ENCODE measurements around the gene SPATS1.

The SPATS1 gene, protein sequence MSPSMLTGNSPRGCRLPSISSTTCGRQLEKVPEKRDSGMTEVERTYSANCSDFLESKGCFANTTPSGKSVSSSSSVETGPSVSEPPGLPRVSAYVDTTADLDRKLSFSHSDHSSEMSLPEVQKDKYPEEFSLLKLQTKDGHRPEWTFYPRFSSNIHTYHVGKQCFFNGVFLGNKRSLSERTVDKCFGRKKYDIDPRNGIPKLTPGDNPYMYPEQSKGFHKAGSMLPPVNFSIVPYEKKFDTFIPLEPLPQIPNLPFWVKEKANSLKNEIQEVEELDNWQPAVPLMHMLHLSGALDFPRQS

DNA sequence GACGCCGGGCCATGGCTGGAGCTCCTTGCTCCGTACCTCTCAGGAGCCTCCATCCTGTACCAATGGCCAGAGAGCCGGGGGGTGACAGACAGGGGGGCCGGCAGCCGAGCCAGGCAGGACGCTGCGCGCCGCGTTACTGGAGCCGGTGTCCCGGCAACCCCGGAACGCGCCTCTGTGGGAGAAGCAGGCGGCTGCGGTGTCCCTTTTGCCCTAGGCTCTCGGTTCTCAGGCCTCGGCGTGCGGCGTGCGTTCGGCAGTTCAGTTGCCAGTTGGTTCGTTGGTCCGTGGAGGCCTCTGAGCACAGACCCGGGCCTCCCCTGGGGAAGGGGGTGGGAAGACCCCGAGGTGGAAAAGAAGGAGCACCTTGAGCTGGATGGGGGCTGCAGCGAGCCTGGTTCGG lies at the start of gene SPATS1:
SPATS1 (plus strand) TSS at position 162 of the 400 bp plus-strand sequence. CDS start 446 bp downstream, outside the sequence.
- no peak for DNase-seq (ENCODE audit: low read depth in 3 of 3)

DNA sequence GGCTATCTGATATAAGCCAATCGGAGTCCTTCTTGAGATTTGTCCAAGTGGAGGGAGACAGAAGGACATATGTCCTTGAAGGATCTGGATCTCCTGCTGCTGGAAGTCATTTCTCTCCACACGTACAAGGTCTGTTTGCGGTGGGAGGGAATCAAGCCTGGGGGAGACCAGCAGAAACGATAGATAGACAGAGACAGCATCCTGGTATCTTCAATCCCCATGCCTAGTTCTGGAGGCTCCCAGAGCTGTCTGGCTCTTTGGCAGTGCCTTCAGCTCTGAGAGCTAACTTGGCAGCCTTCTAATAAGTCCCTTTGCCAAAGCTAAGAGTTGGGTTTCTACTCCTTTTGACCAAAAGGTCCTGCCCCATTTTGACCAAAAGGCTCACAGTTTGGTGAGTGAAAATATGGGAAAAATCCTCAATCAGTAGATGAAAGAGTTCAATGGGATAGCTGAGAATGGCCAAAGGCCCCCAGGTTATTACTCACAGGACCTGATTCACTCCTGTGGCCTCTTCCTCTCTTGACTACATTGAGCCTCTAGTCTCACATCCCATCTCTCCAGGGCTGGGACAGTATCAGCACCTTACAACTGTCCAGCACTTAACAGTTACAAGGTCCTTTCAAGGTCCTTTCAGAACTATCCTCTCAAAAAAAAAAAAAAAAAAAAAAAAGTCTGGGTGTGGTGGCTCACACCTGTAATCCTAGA lies 49.6 kb upstream of the SPATS1 start:
- DNase-seq (ENCODE audit: low read depth in 3 of 3), result no peak

DNA sequence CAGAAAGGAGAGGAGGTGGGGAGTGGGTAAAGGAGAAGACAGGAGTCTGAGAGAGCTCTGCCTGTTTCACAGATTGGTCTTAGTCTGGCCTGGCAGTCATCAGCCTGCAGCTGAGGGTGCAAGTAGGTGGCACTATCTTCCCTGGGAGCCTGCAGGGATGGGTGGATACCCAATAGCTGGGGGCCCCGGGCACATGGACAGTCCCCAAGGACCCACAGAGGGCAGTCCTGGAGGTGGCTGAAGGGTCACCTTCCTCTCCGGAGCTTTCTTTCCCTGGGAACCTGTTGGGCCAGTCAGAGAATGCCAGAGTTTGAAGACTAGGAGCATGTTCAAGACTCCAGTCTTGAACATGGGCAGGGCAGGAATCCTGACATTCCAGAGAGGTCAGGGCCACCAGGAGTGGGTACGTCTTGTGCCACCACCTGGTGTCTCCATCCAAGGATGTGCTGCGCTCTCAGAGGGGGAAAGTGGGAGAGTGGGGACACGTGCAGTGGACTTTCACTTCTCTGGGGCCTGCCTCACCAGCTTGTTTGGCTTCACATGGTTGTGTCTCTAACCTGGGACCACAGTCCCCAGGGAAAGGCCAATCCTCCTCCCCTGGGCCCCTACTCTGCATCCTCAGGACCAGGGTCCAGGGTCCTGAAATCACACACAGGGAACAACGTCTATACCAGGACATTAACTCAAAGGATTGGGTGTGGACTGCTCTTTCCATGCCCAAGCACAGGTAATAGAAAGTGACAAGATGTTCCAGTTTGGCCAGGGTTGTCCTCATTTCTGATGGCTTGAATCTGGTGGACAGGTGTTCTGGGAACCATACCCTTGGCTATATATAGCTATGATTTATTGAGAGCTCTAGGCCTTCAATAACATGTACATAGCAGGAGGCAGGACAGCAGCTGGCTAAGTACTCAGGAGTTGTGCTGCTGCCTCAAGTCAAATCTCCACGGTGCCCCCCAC lies 47.3 kb upstream of the SPATS1 start:
- DNase-seq (ENCODE audit: low read depth in 3 of 3), result no peak

DNA sequence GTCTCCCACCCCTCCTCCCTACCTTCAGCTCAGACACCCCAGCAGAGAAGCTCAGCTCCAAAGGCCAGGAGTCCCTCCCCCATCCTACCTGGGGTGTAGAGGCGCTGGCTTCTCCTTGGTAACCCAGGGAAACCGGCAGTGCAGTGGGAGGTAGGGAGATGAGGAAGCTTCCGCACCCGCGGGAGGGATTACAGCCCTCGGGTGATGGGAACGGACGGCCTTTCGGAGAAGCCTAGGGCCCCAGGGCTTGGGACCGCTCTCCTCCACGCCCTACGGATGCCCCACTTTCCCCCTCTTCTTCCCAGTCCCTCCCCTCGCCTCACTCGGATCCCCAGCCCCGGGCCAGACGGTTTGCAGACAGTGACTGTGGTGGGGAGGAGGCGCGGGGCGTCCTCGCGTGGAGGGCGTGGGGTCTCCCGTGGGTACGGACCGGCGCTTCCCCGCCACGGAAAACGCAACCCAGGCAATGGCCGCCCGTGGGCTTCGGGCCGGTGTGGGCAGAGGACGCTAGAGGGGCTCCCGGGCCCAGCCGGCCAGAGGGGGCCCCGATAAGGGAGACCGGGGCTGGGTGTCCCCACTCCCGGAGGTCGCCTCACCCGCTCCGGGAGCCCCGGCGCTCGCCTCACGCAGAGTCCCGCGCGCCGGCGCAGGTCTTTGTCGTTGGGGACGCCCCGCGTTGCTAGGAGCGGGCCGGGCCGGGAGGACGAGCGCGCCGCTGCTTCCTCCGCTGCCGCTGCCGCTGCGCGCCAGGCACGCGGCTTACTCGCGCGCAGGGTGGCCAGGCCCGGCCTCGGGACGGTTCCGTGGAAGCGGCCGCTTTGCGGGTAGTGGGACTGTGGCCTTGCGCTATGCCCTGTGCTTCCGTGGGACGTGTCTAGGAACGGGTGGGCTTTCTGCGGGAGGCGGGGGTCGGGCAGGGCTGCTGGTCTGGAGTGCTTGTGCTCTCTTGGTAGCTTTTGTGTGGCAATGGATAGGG lies 45.1 kb upstream of the SPATS1 start:
- DNase-seq (ENCODE audit: low read depth in 3 of 3), result peak in 2 of 3 donors; percentile 18 to 50

DNA sequence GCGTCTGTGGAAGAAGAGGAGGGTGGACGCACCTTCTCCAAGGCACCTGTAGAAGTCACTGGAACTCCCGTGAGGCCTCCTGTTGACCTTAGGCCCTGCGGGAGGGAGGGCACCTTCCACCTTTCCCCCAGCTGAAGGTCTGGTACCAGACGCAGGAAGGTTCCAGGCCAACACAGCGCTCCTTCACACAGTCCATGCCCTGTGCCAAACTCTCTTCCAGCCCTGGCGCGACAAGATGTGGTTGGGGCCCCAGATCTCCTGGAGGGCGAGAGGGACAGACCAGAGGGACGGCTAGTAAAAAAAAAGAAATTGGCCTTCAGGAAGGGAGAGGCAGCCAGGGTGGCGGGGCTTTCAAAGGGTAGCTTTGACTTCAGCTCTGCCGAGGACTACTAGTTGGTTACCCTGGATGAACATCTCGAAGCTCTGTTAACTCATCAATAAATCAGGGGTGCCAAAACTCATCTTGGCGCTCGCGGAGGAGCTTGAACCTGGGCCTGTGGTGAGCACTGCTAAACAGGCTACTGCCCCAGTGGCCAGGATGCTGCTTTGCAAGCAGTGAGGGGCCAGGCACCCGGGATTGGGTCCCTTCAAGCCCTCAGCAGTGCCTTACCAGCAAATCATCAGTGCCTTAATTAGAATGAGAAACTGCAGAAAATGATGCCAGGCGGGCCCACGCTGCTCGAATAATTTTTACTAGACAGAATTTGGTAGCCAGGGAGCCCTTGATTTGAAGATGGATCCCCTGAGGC lies 44.2 kb upstream of the SPATS1 start:
- DNase-seq (ENCODE audit: low read depth in 3 of 3), result no peak

DNA sequence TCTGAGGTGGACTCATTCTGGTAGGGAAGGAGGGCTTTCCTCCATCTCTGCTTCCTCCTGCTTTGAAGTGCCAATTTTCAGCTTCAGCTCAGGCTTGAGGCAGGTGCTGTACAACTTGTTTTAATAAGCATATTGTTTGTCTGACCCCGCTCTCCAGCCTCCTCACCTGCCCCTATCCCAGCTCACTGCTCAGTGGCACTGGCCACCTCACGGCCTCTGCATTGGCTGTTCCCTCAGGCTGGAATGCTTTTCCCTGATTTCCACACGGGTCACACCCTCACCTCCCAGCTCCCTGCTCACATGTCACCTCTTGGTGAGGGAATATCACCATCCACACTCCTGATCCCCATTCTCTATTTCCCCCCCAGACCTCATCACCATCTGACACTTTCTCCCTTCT lies 43.6 kb upstream of the SPATS1 start:
- DNase-seq (ENCODE audit: low read depth in 3 of 3), result no peak

DNA sequence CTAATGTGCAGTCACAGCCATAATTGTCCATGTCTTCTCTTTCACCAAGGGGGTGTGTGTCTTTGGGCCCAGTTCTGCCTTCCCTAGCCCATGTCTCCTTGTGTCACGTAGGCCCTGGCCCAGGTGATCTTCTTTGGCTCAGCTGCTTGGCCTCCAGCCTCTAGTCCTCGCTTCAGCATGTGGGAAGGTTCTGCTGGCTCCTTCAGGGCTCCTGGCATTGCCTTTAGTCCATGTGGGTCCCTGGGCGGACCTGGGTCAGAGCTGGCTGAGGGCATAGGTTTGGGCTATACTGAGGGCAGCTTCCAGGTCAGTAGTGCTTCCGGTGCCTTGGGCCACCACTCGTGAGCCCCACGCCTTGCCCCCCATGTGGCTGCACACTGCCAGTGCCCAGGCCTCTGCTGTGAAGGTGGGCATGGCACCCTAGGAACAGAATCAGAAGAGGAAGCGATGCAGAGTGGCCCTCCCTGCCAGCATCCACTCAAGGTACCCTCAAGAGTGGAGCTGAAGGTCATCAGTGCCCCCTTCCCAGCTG lies 42.1 kb upstream of the SPATS1 start:
- DNase-seq (ENCODE audit: low read depth in 3 of 3), result no peak

DNA sequence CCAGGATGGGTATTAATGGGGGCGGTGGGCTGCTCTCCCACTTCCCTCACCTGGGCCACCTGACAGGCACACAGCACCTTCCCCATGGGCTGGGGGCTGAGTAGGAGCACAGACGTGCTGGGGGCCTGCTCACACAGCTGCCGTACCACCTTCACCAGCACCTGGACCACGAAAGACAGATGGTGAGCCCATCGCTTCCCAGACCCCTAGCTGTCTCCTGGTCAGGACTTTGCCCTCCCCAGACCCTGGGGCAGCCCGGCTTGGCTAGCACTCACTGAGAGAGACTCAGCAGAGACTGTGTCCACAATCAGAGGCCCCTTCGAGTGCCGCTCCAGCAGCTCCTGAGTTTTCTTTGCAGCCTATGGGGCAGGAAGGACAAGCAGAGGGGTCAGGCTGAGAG lies 41.3 kb upstream of the SPATS1 start:
- no peak for DNase-seq (ENCODE audit: low read depth in 3 of 3)

DNA sequence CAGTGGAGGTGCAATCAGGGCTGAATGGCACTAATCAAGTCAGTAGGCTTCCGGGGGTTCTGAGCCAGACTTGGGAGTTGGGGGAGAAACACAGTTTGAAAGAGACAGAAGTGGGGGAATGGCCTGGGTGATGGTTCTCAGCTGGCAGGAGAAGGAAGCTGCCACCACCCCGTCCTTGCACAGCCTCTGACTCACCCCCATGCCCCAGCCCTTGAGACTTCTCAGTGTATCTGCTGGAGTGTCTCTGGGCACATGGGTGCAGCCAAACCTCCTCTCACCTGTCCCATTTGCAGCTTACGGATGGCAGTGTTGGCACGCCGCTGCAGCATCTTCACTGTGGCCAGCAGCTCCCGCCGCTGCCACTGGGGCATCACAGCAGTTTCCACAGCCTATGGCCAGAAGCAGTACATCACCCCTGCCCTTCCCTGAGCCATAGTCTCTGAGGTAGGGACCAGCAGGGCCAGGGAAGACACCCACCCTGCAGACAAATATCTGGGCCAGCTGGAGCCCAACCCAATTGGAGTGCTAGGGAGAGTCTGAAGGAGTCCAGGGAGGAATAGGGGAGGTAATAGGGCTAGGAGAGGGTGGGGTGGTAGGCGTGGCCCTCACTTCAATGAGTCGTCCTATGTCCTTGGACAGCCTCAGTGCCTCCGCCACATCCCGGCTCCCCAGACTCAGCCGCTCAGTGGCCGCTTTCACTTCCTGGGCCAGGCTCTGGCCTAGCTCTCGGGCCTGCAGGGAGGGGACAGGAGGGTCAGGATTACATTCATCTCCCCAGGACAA lies 40.5 kb upstream of the SPATS1 start:
- DNase-seq (ENCODE audit: low read depth in 3 of 3), result no peak

DNA sequence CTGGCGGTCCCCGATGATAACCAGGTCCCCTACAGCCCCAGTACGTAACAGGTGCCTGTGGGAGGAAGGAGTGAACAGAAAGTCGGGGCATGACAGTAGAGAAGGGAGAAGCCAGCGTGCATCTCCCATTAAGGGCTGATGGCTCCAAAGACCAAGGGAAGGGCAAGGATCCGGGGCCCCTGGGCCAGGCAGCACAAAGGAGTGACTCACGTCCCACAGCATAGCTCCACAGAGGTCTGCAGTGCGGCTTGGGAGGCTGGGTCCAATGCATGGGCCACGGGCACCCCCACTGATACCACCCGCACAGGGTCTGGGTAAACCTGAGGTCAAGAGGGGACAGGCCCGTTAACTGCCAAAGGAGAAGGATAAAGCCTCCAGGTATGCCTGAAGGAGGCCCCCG lies 39.6 kb upstream of the SPATS1 start:
- DNase-seq (ENCODE audit: low read depth in 3 of 3), result no peak

DNA sequence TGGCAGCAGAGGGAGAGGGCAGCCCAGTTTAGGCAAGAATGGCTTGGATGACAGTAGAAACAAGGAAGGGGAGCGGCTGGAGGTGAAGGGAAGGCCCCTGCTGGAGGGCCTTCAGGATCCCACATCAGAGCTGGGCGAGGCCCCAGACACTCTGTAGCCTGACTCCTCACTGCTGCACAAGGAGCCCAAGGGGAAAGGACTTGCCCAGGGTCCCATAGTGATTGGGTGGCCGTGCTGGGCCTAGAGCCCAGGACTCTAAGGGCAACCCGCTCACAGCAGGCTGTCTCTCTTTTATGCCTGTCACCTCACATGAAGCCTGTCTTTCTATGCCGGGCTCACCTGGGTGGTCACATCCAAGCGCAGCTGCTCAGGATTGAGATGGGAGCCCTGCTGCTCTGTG lies 38.6 kb upstream of the SPATS1 start:
- no peak for DNase-seq (ENCODE audit: low read depth in 3 of 3)

DNA sequence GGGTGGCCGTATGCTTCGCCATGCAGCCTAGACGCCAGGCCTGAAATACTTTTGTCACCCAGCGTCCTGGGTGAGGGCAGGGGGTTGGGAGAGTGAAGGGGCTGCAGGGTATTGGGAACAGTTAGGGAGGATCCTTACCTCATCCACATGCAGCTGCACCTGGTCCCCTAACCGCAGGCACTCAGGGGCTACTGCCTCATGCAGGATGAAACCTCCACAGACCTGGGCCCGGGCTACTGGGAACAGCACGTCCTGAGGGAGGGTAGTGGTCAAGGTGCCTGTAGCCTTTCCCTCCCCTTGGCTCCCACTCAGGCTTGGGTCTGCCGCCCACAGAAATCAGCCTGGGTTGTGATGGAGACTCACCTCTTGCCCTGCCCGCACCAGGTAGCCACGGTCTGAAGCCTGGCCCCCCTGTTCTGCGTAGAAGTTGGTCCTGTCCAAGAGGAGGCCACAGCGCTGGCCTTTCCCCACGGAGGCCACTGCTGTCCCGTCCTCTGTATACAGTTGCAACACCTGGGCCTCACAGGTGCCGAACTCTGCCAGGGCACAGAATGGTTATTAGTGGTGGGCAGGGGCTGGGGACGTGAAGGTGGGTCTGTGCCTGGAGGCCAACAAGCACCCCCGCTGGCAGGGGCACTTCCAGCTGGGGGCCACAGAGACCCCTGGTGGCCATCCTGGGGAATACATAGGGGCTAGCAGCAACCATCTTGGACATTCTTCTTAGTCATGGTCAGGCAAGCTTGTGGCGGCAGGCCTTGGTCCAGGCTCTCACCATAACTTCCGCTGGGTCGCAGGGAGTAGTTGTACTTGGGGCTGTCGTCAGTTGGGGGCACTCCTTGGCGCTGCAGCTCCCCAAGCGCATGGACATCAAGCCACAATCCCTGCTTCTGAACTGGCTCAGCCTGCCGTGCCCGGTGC lies 37.9 kb upstream of the SPATS1 start:
- DNase-seq (ENCODE audit: low read depth in 3 of 3), result peak in 1 of 3 donors; percentile 20

DNA sequence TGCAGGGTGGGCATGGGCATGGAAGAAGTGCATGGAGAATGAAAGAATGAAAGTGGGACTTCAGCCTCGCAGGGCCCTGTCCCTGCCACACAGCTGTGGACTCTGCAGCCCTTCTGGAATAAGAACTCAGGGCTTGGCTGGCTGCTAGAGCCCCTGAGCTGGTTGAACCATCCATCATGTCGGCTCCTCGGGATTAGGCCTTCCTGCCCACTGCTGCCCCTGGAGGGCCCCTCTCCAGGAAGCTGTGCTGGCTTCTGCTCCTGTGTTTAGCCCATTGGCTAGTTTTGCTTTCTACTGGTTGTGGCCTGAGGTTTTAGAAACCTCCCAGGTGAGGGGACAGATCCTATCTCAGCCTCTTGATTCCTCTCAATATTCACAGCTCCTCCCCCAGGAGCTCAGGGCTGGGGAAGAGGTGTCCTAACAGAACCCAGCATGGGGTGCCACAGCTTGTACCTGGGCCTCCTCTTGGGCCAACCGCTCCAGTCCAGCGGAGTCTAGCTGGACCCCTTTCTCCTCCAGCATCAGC lies 37.2 kb upstream of the SPATS1 start:
- no peak for DNase-seq (ENCODE audit: low read depth in 3 of 3)

DNA sequence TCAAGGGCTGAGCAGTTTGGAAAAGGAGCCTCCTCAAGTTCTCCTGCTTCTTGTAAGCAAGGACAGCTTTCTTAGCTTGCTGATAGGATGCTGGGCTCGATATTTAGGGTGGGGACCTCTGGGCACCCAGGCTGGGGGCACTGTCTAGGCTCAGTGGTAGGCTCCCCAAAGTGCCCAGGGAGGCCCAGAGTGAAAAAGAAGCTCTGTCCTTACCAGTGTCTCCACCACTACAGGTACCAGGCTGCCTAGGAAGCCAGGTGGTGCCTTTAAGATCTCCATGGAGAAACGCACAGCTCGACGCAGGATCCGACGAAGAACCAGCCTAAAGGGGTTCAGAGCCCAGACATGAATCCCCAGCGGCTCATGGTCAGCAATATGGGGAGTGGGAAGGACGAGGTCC lies 35.7 kb upstream of the SPATS1 start:
- DNase-seq (ENCODE audit: low read depth in 3 of 3), result no peak

DNA sequence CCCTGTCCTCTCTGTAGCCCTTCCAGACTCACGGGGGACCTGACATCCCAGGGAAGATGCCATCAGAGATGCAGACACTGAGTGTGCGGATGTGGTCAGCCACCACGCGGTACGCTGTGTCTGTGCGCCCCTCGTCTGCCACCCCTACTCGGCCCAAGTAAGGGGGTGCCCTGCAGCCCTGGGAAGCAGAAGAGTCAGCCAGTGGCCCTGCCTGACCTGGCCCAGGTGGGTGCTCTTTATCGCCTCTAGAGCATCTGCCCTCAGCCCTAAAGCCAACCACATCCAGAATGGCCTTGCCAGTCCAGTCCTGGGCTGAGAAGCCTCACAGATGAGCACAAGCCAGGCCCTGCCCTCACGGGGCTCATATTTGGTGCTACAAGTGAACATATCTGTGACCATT lies 35.2 kb upstream of the SPATS1 start:
- no peak for DNase-seq (ENCODE audit: low read depth in 3 of 3)

DNA sequence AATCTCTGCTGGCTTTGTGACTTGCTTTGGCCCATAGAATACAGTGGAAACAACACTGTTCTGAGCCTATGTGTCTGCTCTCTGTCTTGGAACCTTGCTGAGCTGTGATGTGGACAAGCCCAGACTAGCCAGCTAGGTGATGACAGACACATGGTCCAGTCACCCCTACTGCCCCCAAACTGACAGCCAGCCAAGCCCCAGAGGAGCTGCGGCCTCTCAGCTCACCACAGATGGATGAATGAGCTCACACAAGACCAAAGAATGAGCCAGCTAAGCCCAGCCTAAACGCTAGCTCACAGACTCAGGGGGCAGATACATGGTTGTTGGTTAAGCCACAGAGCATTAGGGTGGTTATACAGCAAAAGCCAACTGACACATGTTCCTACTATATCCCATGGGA lies 33.4 kb upstream of the SPATS1 start:
- no peak for DNase-seq (ENCODE audit: low read depth in 3 of 3)

DNA sequence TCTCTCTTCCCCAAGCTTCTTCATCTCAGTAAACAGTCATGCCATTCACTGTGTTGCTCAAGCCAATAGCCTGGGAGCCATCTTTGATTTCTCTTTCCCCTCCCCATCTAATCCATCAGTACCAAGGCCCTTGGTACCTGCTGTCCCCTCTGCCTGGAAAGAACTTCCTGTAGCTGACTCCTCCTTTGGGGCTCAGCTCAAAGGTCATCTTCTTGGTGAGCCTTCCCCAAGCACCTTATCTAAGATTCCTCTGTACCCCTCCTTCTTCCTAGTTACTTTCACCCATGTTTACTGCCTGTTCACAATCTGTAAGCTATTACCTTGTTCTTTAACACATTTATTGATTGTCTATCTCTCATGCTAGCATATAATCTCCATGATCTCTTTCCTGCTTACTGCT lies 32.8 kb upstream of the SPATS1 start:
- no peak for DNase-seq (ENCODE audit: low read depth in 3 of 3)

DNA sequence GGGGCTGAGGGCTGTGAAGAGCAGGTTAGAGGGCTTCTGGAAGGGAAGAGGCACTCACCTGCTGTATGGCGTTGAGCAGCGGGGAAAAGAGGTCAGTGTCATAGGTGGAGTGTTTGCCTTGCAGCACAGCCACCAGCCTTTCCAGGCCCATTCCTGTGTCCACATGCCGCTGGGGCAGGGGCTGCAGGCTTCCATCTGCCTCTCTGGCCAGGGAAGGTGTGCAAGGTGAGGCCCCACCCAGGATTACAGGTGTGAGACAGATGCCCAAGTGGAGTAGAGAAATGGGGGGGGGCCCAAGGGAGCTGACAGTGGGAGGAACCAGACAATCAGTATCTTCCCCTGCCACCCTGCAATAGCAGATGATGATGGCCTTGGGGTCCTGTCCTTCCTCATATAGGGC lies 32.2 kb upstream of the SPATS1 start:
- no peak for DNase-seq (ENCODE audit: low read depth in 3 of 3)
